Measurements from ENCODE around the gene DERL2. TPM values are rescaled to one million over a fixed set of nuclear protein-coding genes. Genes with fewer than 3 reads are reported as not detected.
A peak's percentile ranks its signal among the peaks of the same experiment; 100 is the strongest.

Gene DERL2
- total RNA-seq, 1 experiment from 2014 or later = 38.7 TPM

DNA sequence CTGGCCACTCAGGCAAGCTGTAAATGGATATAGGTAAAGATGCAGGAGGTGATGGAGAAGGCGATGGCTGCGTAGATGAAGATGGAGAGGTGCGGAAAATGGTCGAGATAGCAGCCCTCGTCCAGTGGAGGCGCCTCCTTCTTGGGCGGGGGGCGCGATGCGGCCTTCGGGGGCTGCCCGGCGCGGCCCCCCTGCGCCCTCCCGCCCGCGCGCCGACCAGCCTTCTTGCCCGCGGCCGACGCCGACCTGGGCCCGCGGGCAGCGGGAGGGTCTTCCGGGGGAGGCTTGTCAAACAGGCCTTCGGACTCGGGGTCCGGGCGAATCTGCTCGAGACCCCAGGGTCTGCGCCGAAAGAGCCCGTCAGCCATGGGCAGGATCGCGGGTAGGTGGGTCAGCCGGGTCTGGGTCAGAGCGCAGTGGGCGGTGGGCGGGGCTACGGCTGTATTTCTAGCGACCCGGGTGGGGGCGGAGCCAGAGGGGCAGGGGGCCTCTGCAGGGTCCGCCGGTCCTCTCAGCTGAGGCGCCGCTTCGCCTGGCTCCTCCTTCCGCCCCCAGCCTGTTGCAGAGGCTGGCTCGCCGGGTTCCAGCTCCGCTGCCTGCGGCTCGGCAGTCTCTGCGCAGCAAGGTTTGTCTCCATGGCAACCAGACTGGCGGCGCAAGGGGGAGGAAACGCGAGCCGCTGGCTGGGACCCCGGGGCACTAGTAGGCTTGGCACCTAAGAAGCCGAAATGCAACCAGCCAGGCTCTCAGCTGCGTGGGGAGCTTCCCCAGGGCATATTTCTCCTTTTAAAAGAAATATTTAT lies 14.8 kb upstream of the DERL2 start:
- H3K9me3 ChIP-seq (ENCODE audit: low read length) = no peaks in the 10 kb centered on the region
- TF ChIP-seq EZH2phosphoT487 (IDR thresholded peaks at IDR 0.05; ENCODE audit: borderline replicate concordance, low read length) = no peak
- no peak for TF ChIP-seq EZH2 (IDR thresholded peaks at IDR 0.05; ENCODE audit: low read length, unreplicated experiment)
- TF ChIP-seq, protein P1, sequence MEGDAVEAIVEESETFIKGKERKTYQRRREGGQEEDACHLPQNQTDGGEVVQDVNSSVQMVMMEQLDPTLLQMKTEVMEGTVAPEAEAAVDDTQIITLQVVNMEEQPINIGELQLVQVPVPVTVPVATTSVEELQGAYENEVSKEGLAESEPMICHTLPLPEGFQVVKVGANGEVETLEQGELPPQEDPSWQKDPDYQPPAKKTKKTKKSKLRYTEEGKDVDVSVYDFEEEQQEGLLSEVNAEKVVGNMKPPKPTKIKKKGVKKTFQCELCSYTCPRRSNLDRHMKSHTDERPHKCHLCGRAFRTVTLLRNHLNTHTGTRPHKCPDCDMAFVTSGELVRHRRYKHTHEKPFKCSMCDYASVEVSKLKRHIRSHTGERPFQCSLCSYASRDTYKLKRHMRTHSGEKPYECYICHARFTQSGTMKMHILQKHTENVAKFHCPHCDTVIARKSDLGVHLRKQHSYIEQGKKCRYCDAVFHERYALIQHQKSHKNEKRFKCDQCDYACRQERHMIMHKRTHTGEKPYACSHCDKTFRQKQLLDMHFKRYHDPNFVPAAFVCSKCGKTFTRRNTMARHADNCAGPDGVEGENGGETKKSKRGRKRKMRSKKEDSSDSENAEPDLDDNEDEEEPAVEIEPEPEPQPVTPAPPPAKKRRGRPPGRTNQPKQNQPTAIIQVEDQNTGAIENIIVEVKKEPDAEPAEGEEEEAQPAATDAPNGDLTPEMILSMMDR (conservative IDR thresholded peaks at IDR 0.05; ENCODE audit: low read depth, low read length) = no peak
- intact Hi-C loops (cut with micrococcal nuclease) = loop anchor here (1.0 kb wide), 1 partner anchor 13 kb away; no protein-coding TSS in a partner anchor
- CTCF ChIA-PET = no interaction called here
- H3K9me2 ChIP-seq (replicated peaks; ENCODE audit: low read length) = no peaks in the 10 kb centered on the region
- H3K4me3 ChIP-seq (ENCODE audit: low read length) = peak overlapping the region; percentile 66
- H3K79me2 ChIP-seq (ENCODE audit: low read length) = no peaks in the 10 kb centered on the region
- POLR2A ChIA-PET (ENCODE audit: unreplicated experiment) = no interaction called here
- H3K27me3 ChIP-seq (ENCODE audit: low read length) = peaks cover 7% of the 10 kb centered on the region
- no TSS peak for BruUV-seq (replicated peaks)
- H3K9ac ChIP-seq (ENCODE audit: low read length) = no peak overlapping the region
- H3K4me2 ChIP-seq (ENCODE audit: low read length) = peak overlapping the region; percentile 84
- ATAC-seq = peak; percentile 75
- no peaks in the 10 kb centered on the region for H4K20me1 ChIP-seq (ENCODE audit: low read length)
- H3K4me1 ChIP-seq (ENCODE audit: insufficient read depth, low read length) = no peaks in the 10 kb centered on the region; the same call in 1 of the 2 replicates
- H2AFZ ChIP-seq (ENCODE audit: low read length) = peak overlapping the region; percentile 79; the same call in 1 of the 2 replicates
- peak; percentile 54 for DNase-seq
- no peaks in the 10 kb centered on the region for H3F3A ChIP-seq (ENCODE audit: low read length, unreplicated experiment)
- no peaks in the 10 kb centered on the region for H3K36me3 ChIP-seq (ENCODE audit: low read depth, low read length)
- no peak overlapping the region for H3K27ac ChIP-seq (ENCODE audit: low read length)

DNA sequence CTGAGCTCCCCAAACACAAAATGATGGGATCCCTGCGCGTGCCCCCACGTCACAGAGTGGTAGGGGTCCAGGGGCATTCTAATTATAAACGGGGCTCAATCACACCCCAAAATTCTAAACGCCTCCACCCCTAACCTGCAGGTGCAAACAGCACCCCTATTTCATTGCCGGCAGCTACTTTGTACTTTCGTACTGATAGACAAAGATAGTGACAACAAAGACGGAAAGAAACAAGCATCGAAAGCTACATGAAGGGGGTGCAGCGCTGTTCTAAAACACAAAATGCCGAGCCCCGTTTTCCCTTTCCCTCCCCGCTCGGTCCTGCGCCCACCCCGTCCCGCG lies 14.2 kb upstream of the DERL2 start:
- ChIA-PET POLR2A (ENCODE audit: unreplicated experiment) (no interaction called here), CTCF (no interaction called here)
- peak overlapping the region; percentile 84 for H3K4me2 ChIP-seq (ENCODE audit: low read length)
- no peaks in the 10 kb centered on the region for H3K79me2 ChIP-seq (ENCODE audit: low read length)
- peak overlapping the region; percentile 79; the same call in 1 of the 2 replicates for H2AFZ ChIP-seq (ENCODE audit: low read length)
- TF ChIP-seq, protein P1 (conservative IDR thresholded peaks at IDR 0.05; ENCODE audit: low read depth, low read length) = no peak
- TF ChIP-seq EZH2 (IDR thresholded peaks at IDR 0.05; ENCODE audit: low read length, unreplicated experiment) (no peak), EZH2phosphoT487 (IDR thresholded peaks at IDR 0.05; ENCODE audit: borderline replicate concordance, low read length) (no peak)
- no peaks in the 10 kb centered on the region; the same call in 1 of the 2 replicates for H3K4me1 ChIP-seq (ENCODE audit: insufficient read depth, low read length)
- H3K27ac ChIP-seq (ENCODE audit: low read length) = no peak overlapping the region
- H3K4me3 ChIP-seq (ENCODE audit: low read length) = peak overlapping the region; percentile 66
- H3F3A ChIP-seq (ENCODE audit: low read length, unreplicated experiment) = no peaks in the 10 kb centered on the region
- H3K36me3 ChIP-seq (ENCODE audit: low read depth, low read length) = no peaks in the 10 kb centered on the region
- BruUV-seq (replicated peaks) = no TSS peak
- ATAC-seq (no peak; the same call in 1 of the 2 replicates), DNase-seq (no peak)
- H3K9ac ChIP-seq (ENCODE audit: low read length) = no peak overlapping the region
- no peaks in the 10 kb centered on the region for H3K9me3 ChIP-seq (ENCODE audit: low read length)
- peaks cover 7% of the 10 kb centered on the region for H3K27me3 ChIP-seq (ENCODE audit: low read length)
- H3K9me2 ChIP-seq (replicated peaks; ENCODE audit: low read length) = no peaks in the 10 kb centered on the region
- H4K20me1 ChIP-seq (ENCODE audit: low read length) = no peaks in the 10 kb centered on the region
- intact Hi-C loops (cut with micrococcal nuclease) = loop anchor here (1.0 kb wide), 1 partner anchor 13 kb away; no protein-coding TSS in a partner anchor

All from PC-3 (cell line).